IMR-90 (cell line): Measurements from ENCODE around the gene FOXO1. TPM values are rescaled to one million over a fixed set of nuclear protein-coding genes. Genes with fewer than 3 reads are reported as not detected.

Experiments used
- ATAC-seq: fragments of 200-7000 bp; cut with Tn5 transposase; 2 replicates; pipeline ENCODE4 v1.9.1; 2020; ENCODE audit warnings: low read depth, mild to moderate bottlenecking, moderate library complexity
- BruUV-seq: library from RNA; stranded (reverse); fragments of 400-500 nt; replicated peaks from 2 replicates; lab custom pipeline; 2021; lab: Mats Ljungman, UMichigan
- CTCF ChIA-PET: fragments of 300-600 bp; formaldehyde crosslinking; extraction: SDS; loops from one replicate; lab custom pipeline; 2021; ENCODE audit warnings: antibody characterized with exemption; lab: Yijun Ruan, JAX
- POLR2A ChIA-PET: fragments of 300-600 bp; sonication (Branson Sonifier 250); formaldehyde crosslinking; loops from one replicate; lab custom pipeline; 2022; ENCODE audit warnings: antibody characterized with exemption; ENCODE audit not compliant: unreplicated experiment; lab: Charles Lee
- DNase-seq: peaks from one replicate; pipeline ENCODE4 v3.0.0; 2013
- H2AFZ ChIP-seq: replicated peaks from 2 replicates; pipeline ENCODE3; 2013; ENCODE audit warnings: low read length, mild to moderate bottlenecking; ENCODE audit not compliant: poor library complexity
- H2AK5ac ChIP-seq: 2 replicates; pipeline ENCODE4 v1.6.1; 2013; ENCODE audit warnings: low read depth, low read length, inconsistent platforms
- H2AK9ac ChIP-seq: replicated peaks from 2 replicates; pipeline ENCODE3; 2013; ENCODE audit warnings: mild to moderate bottlenecking, low read depth, low read length, moderate library complexity; ENCODE audit not compliant: poor library complexity
- H2BK120ac ChIP-seq: 2 replicates; pipeline ENCODE4 v1.6.1; 2013; ENCODE audit warnings: low read depth, low read length, inconsistent platforms
- H2BK15ac ChIP-seq: 3 replicates; pipeline ENCODE4 v1.6.1; 2013; ENCODE audit warnings: low read depth, low read length, inconsistent platforms
- H2BK20ac ChIP-seq: 2 replicates; pipeline ENCODE4 v1.6.1; 2013; ENCODE audit warnings: low read depth, mild to moderate bottlenecking, inconsistent platforms, low read length, moderate library complexity
- H2BK5ac ChIP-seq: 2 replicates; pipeline ENCODE4 v1.6.1; 2013; ENCODE audit warnings: mild to moderate bottlenecking, low read depth, low read length, inconsistent platforms; ENCODE audit not compliant: poor library complexity, severe bottlenecking
- H3K14ac ChIP-seq: replicated peaks from 2 replicates; pipeline ENCODE4 v1.6.1; 2013; ENCODE audit warnings: low read depth, low read length, inconsistent platforms
- H3K18ac ChIP-seq: 2 replicates; pipeline ENCODE4 v1.6.1; 2013; ENCODE audit warnings: low read depth, low read length, control low read depth
- H3K23ac ChIP-seq: 2 replicates; pipeline ENCODE4 v1.6.1; 2013; ENCODE audit warnings: low read depth, low read length, inconsistent platforms
- H3K27ac ChIP-seq: 2 replicates; pipeline ENCODE4 v1.5.1; 2013; ENCODE audit warnings: mild to moderate bottlenecking, control low read depth, low read length; ENCODE audit not compliant: insufficient read depth
- H3K27me3 ChIP-seq: 2 replicates; pipeline ENCODE4 v1.6.1; 2013; ENCODE audit warnings: low read length; ENCODE audit not compliant: control insufficient read depth, insufficient read depth
- H3K36me3 ChIP-seq: 2 replicates; pipeline ENCODE4 v1.6.1; 2013; ENCODE audit warnings: low read length, mixed read lengths; ENCODE audit not compliant: control insufficient read depth, insufficient read depth
- H3K4ac ChIP-seq: 2 replicates; pipeline ENCODE4 v1.6.1; 2013; ENCODE audit warnings: low read depth, low read length, inconsistent platforms
- H3K4me1 ChIP-seq: 2 replicates; pipeline ENCODE4 v1.6.1; 2013; ENCODE audit warnings: low read length, mixed read lengths; ENCODE audit not compliant: control insufficient read depth, insufficient read depth
- H3K4me2 ChIP-seq: 2 replicates; pipeline ENCODE4 v1.6.1; 2013; ENCODE audit warnings: low read depth, mild to moderate bottlenecking, control low read depth, low read length, moderate library complexity
- H3K4me3 ChIP-seq: 2 replicates; pipeline ENCODE4 v1.5.1; 2013; ENCODE audit warnings: low read depth, mild to moderate bottlenecking, control low read depth, low read length, moderate library complexity; ENCODE audit not compliant: insufficient read depth
- H3K56ac ChIP-seq: 2 replicates; pipeline ENCODE4 v1.6.1; 2013; ENCODE audit warnings: low read length, inconsistent platforms; ENCODE audit not compliant: insufficient read depth; ENCODE audit errors: extremely low read depth
- H3K79me1 ChIP-seq, 2 experiments: 2 replicates each; pipeline ENCODE4 v1.6.1; 2013; ENCODE audit warnings: low read length in 2 of 2, inconsistent platforms in 1 of 2, low read depth in 1 of 2
- H3K9ac ChIP-seq: 2 replicates; pipeline ENCODE4 v1.6.1; 2013; ENCODE audit warnings: low read depth, low read length, control low read depth
- H3K9me1 ChIP-seq: 2 replicates; pipeline ENCODE4 v1.6.1; 2013; ENCODE audit warnings: low read length, inconsistent platforms; ENCODE audit not compliant: insufficient read depth
- H3K9me3 ChIP-seq: 2 replicates; pipeline ENCODE4 v1.6.1; 2013; ENCODE audit warnings: low read length; ENCODE audit not compliant: control insufficient read depth, insufficient read depth
- H4K20me1 ChIP-seq: 2 replicates; pipeline ENCODE4 v1.6.1; 2013; ENCODE audit warnings: low read length, inconsistent platforms; ENCODE audit not compliant: insufficient read depth
- H4K5ac ChIP-seq: 2 replicates; pipeline ENCODE4 v1.6.1; 2013; ENCODE audit warnings: mild to moderate bottlenecking, low read depth, low read length, control low read depth
- H4K8ac ChIP-seq, 2 experiments: 2 replicates each; pipeline ENCODE4 v1.6.1; 2013; ENCODE audit warnings: low read depth in 2 of 2, low read length in 2 of 2, control low read depth in 1 of 2, inconsistent platforms in 1 of 2
- H4K91ac ChIP-seq: 2 replicates; pipeline ENCODE4 v1.6.1; 2013; ENCODE audit warnings: low read depth, low read length, inconsistent platforms; ENCODE audit not compliant: insufficient read depth
- BHLHE40 ChIP-seq: fragments of 150-350 bp; IDR thresholded peaks from 2 replicates; pipeline ENCODE4 v1.6.1; 2016; ENCODE audit warnings: mild to moderate bottlenecking, low read depth, low read length
- CEBPB ChIP-seq: IDR thresholded peaks from 2 replicates; pipeline ENCODE4 v1.6.1; 2012; ENCODE audit warnings: low read depth, low read length, improper control_type of control experiment
- CHD1 ChIP-seq: IDR thresholded peaks from 2 replicates; pipeline ENCODE4 v1.6.1; 2012; ENCODE audit warnings: low read depth, low read length, improper control_type of control experiment
- MAZ ChIP-seq: IDR thresholded peaks from 2 replicates; pipeline ENCODE4 v1.6.1; 2012; ENCODE audit warnings: low read depth, mild to moderate bottlenecking, low read length, improper control_type of control experiment, moderate library complexity, borderline replicate concordance
- POLR2A ChIP-seq: IDR thresholded peaks from 2 replicates; pipeline ENCODE4 v1.6.1; 2012; ENCODE audit warnings: mild to moderate bottlenecking, low read depth, low read length
- RAD21 ChIP-seq: IDR thresholded peaks from 2 replicates; pipeline ENCODE4 v1.6.1; 2012; ENCODE audit warnings: low read length, improper control_type of control experiment
- RFX5 ChIP-seq: IDR thresholded peaks from 2 replicates; pipeline ENCODE4 v1.8.0; 2012; ENCODE audit warnings: low read depth, mild to moderate bottlenecking, low read length, moderate library complexity
- SMC3 ChIP-seq: fragments of 150-350 bp; IDR thresholded peaks from 2 replicates; pipeline ENCODE4 v1.6.1; 2016; ENCODE audit warnings: low read depth, mild to moderate bottlenecking, antibody characterized with exemption, low read length, moderate library complexity
- WGBS, 2 experiments: methylation state at CpG; one replicate each; pipeline versions ENCODE4 v1.1.5 to v1.1.7; 2013; ENCODE audit warnings: missing lambda C conversion rate in 2 of 2; ENCODE audit not compliant: insufficient read length in 1 of 2; ENCODE audit errors: extremely low coverage in 2 of 2; 5-methylcytosine and 5-hydroxymethylcytosine counted together
- dilution Hi-C: fragments of 300-500 bp; cut with HindIII; formaldehyde crosslinking; loops from one replicate; pipeline ENCODE4 v1.14.3; 2018; ENCODE audit warnings: low sequenced_read_pairs; ENCODE audit not compliant: unreplicated experiment
- in situ Hi-C: fragments of 300-500 bp; cut with MboI; formaldehyde crosslinking; loops from 3 replicates; pipeline ENCODE4 v1.14.3; 2019; ENCODE audit warnings: low sequenced_read_pairs, inconsistent platforms, mixed read lengths
- intact Hi-C: fragments of 100-400 bp; cut with micrococcal nuclease; formaldehyde crosslinking; loops from 2 replicates; pipeline ENCODE4 v1.10.0; 2022
- polyA plus RNA-seq, 3 experiments: library from polyadenylated mRNA; depleted of rRNA; stranded (reverse); fragments of >200 nt; gene quantifications; 2 replicates each; pipeline ENCODE4 v1.2.3, GENCODE V29; 2012; ENCODE audit warnings: low replicate concordance in 1 of 3
- total RNA-seq: library from RNA; depleted of rRNA; stranded (reverse); fragments of >200 nt; gene quantifications from 2 replicates; pipeline ENCODE4 v1.2.3, GENCODE V29; 2012
- TF ChIP-seq, protein P1 (sequence below): conservative IDR thresholded peaks from 2 replicates; pipeline ENCODE4 v1.5.1; 2012; ENCODE audit warnings: mild to moderate bottlenecking, low read depth, low read length, improper control_type of control experiment
- TF ChIP-seq, protein P2 (sequence below): fragments of 150-350 bp; IDR thresholded peaks from 2 replicates; pipeline ENCODE4 v1.6.1; 2017; ENCODE audit warnings: mild to moderate bottlenecking, antibody characterized with exemption, low read length, low read depth

FOXO1 gene
- total and polyA plus RNA-seq, 2 of the 4 experiments (the other 2 are of a cell fraction), result 0.12 to 0.18 TPM

DNA sequence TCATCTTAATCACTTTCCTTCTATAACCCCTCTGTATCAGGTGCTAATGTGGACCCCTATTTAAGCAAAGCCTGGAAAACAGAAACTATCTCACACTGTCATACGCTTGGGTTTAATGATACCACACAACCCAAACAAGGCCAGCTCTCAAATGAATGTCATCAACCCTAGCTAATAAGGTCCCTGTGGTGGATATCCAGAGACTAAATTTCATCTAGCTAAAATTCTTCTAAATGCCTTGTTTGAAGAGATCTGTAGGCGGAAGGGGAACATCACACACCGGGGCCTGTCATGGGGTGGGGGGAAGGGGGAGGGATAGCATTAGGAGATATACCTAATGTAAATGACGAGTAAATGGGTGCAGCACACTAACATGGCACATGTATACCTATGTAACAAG, 95.5 kb downstream of the FOXO1 start:
- Histone ChIP-seq H4K8ac (no peak overlapping the region), H3K27ac (no peak overlapping the region), H2BK5ac (no peak overlapping the region), H4K20me1 (no peaks in the 10 kb centered on the region), H3K14ac (no peak overlapping the region), H4K91ac (no peak overlapping the region), H2BK15ac (no peak overlapping the region), H3K27me3 (no peaks in the 10 kb centered on the region; the same call in 1 of the 2 replicates), H3K79me1 (no peaks in the 10 kb centered on the region), H3K23ac (no peak overlapping the region), H3K9me1 (no peaks in the 10 kb centered on the region), H3K36me3 (no peaks in the 10 kb centered on the region), H3K56ac (no peak overlapping the region), H4K5ac (no peak overlapping the region), H3K18ac (no peak overlapping the region), H2AFZ (no peak overlapping the region), H3K4me1 (no peaks in the 10 kb centered on the region), H2BK120ac (no peak overlapping the region), H3K4ac (no peak overlapping the region), H2AK9ac (no peak overlapping the region), H3K4me3 (no peak overlapping the region), H2AK5ac (no peak overlapping the region), H3K4me2 (no peak overlapping the region), H3K9me3 (no peaks in the 10 kb centered on the region), H2BK20ac (no peak overlapping the region), H3K9ac (no peak overlapping the region)
- no CpG with 5 or more reads among the region's 4 CpGs for WGBS, 2 experiments
- ChIA-PET POLR2A (no interaction called here), CTCF (no interaction called here)
- DNase-seq (no peak), ATAC-seq (no peak)
- TF ChIP-seq BHLHE40 (no peak), POLR2A (no peak), SMC3 (no peak), RAD21 (no peak), CEBPB (no peak), MAZ (no peak), RFX5 (no peak), CHD1 (no peak)
- TF ChIP-seq, protein P1, sequence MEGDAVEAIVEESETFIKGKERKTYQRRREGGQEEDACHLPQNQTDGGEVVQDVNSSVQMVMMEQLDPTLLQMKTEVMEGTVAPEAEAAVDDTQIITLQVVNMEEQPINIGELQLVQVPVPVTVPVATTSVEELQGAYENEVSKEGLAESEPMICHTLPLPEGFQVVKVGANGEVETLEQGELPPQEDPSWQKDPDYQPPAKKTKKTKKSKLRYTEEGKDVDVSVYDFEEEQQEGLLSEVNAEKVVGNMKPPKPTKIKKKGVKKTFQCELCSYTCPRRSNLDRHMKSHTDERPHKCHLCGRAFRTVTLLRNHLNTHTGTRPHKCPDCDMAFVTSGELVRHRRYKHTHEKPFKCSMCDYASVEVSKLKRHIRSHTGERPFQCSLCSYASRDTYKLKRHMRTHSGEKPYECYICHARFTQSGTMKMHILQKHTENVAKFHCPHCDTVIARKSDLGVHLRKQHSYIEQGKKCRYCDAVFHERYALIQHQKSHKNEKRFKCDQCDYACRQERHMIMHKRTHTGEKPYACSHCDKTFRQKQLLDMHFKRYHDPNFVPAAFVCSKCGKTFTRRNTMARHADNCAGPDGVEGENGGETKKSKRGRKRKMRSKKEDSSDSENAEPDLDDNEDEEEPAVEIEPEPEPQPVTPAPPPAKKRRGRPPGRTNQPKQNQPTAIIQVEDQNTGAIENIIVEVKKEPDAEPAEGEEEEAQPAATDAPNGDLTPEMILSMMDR, result no peak
- TF ChIP-seq, protein P2, sequence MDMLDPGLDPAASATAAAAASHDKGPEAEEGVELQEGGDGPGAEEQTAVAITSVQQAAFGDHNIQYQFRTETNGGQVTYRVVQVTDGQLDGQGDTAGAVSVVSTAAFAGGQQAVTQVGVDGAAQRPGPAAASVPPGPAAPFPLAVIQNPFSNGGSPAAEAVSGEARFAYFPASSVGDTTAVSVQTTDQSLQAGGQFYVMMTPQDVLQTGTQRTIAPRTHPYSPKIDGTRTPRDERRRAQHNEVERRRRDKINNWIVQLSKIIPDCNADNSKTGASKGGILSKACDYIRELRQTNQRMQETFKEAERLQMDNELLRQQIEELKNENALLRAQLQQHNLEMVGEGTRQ, result no peak
- in situ Hi-C loops (no loop called here), dilution Hi-C loops (no loop called here), intact Hi-C loops (no loop called here)
- BruUV-seq, result no TSS peak
